ENCODE data around the gene CHST11.
"Not testable (repeated sequence)": the region's sequence is repeated elsewhere in the genome, so short reads cannot be mapped to it uniquely, and the experiment has no call there.

CHST11 gene

DNA sequence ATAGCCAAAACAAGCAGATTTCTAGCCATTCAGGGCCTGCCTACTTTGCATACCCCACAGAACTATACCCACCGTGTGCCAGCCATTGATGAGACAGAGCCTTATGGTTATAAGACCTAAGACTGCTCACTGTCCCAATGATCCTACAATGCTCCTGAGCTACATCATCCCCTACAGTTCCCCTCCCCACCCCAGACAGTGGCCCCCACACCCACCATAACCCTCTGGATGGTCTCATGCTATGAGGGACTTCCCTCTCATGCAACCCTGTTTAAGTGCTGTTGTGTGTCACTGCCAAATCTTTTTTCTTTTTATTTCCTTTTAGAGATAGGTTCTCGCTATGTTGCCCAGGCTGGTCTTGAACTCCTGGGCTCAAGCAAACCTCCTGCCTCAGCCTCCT lies 75.9 kb downstream of the CHST11 start:
- DNase-seq: no peak

DNA sequence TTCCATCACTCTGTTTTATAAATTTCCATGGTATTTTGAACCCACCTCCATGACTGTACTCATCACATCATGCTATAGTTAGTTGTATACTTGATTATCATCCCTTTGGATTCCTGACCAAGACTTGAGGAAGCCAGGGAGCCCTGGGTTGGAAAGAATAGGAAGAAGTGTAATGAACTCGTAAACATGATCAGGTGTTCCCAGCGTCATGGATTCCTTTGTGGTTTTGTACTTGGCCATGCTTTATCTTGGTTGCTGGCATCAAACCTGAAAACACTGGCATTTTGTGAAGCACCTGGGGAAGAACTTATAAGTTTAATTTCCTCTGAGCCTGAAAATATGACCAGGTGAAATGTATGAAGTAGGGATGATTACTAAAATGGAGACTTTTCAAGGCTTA lies 76.4 kb downstream of the CHST11 start:
- DNase-seq: no peak

DNA sequence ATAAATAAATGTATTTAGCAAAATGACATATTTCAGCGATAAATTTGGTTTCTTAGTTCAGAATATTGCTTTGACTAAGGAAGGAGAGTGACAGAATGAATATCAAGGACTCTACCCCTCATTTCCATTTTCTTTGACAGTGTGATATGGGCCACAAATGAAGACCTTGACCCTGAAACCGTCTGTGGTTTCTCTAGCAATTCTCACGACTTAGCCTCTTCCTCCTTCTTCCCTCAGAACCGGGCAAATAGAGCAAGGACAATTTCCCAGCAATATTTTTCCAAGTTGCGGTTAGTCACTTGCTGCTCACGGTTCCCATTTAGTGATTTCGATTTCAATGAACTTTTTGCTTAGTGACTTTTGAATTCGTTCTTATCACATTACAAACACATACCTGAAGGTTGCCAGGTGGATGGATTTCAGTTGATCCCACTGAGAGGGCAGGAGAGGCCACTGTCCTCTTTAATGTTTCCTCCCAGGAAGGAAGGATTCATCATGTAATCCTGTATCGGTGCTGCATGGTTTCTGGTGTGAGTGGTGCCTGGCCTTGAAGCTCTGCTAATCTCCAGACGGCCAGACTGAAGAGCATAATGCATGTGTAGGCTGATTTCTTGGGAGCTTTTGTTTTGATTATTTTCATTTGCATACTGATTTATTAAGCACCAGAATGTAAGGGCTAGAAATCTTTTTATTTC lies 77.6 kb downstream of the CHST11 start:
- DNase-seq: no peak

DNA sequence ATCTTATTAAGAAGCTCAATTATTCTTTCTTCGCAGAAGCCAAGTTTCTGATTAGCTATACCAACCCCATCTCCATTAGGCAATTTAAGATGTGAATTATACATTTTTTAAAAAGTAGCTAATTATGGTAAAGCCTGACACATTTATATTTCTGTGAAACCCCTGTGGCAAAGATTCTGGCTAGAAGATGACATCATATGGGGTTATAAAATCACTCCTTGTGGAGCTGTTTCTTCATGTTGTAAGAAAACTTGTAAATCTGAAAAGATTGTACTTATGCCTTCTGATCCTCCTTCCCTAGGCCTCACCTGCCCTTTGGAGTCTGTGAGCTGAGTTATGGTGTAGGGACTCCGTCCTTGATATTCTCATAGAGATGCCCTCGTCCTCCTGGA lies 78.1 kb downstream of the CHST11 start:
- DNase-seq: no peak

DNA sequence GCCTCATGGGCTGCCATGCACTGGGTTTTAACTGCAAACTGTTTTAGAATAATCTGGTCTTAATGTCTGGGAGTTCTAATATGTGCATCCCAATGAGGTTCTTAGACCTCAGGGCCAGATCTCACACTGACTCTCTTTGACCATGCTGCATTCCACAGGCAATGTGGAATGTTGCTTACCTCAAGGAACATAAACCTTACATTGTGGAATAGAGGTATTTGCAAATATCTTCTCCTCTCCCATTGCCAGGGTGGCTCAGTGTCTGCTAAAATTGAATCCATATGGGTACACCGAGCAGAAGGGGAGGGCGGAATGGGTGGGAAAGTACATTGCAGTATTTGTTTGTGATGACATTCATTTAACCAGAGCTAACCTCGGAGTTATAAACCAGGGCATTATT lies 78.6 kb downstream of the CHST11 start:
- DNase-seq: no peak

DNA sequence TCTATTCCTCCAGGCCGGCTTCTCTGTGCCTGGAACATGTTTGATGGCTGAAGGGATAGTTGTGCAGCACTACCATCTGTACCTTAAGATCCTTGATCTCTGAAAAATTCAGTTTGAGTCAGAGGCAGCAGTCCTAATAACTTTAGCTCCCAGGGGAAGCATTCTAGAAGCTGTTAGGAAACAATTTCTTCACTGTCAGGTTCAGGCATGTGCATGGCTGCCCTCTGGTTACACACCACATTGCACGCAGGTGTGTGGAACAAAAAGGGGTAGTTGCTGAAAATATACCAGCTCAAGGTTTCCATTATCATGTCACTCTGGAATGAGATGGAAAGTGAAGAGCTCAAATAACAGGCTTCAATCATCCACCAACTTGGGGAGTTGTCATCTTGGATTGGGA lies 80.1 kb downstream of the CHST11 start:
- DNase-seq: no peak

DNA sequence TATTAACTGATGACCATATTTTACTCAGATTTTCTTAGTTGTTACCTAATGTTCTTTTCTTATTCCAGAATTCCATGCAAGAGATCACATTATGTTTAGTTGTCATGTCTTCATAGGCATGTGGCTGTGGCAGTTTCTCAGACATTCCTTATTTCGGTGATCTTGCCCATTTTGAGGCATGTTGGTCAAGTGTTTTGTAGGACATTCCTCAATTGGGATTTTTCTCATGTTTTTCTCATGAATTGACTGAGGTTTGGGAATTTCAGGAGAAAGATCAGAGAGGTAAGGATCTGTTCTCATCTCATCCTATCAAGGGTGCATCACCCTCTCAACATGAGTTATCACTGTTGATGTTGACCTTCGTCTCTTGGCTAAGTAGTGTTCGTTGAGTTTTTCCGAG lies 81.3 kb downstream of the CHST11 start:
- no peak for DNase-seq

DNA sequence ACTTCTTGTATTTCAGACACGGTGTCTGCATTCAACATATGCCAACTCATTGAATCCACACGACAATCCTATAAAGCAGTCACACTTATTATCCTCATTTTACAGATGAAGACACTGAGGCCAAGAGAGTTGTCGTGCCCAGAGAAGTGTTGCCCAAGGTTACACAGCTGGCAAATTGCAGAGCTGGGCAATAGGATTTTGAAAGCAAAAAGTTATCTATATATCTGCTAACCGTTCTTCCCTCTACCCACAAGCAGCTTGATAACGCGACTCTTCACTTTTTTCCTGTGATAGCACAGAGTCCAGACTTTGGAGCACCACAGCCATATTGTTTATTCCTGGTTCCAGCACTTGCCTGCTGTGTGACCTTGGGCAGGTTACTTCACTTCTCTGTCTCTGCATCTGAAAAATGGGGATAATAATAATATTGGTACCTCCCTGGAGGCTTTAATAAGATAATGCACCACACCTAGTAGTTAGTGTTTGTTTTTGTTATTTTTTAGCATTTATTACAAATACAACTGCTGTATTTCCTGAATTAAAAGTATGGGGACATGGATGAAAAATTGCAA lies 82.2 kb downstream of the CHST11 start:
- DNase-seq: no peak

DNA sequence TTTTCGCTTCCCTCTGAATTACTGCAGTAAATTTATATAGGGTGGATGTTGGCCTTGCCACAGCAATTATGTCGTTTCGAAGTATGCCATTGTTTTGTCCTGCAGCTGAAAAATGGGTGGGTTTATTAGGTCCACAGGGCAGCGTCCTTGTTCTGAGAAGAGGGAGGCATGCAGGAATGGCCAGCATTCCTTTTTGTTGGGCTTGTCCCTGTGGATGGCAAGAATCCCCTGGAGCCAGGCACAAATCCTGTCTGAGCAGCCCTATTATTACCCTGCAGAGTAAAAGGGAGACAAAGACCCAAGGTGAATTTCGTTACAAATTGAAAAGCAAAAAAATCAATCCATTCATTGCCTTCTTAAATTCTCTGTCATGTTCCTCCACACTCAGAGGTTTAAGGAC lies 88.1 kb downstream of the CHST11 start:
- no peak for DNase-seq

DNA sequence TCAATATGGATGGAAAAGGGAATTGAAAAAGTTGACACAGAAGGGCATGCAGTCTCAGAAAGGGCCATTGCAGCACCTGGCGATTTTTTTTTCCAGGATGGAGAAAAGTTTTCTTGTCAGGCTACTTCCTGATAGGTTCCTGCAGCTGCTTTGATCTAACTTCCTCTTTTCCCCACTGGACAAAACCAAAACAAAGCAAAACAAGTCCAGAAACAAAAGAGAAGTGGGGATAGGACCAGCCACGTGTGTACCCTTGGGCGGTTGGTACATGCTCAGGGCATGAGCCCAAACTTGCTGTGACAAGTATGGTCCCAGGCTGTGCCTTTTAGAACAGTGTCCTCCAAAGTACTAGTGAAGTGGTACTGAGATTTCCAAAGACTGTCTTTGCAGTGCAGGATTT lies 89.8 kb downstream of the CHST11 start:
- DNase-seq: no peak

DNA sequence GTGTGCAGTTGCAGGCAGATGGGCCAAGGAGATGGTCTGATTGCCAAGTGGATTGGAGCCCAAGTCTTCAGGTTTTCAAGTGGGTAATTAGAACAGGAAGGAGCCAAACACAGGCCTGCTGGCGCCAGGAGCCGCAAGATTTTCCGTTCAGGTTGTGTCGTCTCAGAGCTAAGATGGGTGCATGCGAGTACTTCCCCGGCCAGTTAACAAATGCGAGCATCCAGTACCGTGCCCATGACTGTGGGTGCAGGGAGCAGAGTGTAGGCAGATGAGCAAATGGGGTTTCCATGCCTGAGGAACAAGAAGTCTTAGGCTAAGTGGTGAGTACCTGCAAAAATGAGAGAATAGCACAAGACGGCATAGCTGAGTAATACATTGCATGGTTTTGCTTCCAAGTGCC lies 90.5 kb downstream of the CHST11 start:
- no peak for DNase-seq

DNA sequence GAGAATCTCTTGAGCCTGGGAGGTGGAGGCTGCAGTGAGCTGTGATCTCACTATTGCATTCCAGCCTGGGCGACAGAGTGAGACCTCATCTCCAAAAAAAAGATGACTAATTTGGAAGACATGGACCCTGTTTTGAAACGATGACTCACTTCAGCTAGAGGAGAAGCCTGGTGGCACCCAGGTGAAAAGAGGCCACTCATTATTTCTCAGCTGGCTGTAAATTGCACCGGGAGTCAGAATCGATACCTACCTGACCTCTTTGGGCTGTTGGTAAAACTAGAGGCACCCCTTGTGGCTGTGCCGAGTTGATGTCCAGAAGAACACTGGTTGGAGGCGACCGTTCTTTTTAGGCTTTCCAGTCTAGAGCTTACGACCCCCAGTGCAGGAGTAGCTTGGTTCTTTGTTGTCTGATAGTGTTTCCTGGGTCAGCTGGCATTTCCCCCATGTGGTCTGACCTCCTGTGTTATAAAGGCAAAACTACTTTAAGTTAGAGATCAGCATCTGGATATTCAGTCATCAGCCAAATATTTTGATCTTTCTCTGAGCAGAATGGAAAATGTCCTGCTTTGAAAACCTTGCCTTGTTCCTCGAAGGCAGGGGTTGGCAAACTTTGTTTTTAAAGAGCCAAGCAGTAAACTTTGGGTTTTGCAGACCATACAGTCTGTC lies 93.2 kb downstream of the CHST11 start:
- DNase-seq: no peak

DNA sequence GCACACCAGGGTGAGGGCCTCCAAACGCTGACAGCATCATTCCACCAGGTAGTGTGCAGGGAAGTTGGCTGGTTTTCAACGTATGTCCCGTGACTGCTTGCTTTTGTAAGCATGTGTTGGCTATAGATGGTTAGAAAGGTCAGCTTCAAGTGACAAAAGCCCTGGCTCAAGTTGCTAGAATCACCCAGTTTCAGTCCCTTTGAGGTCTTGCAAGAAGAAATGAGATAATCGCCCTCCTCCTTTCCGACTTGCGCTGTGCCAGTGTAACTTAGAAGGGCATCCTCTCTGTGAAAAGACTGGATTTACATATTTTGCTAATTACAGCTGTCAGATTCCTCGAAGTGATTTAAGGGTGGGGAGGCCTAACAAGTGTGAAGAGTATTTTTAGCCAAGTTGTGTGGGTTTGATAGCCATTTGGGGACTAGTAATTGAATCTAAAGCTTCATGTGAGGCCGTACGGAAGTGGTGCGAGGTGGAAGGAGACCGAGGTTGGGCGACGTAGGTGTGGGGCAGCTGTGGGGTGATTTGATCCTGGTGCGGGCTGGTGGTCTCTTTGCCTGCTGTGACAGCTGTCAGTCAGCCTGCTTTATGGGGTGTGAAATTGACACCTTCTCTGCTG lies 94.7 kb downstream of the CHST11 start:
- no peak for DNase-seq

DNA sequence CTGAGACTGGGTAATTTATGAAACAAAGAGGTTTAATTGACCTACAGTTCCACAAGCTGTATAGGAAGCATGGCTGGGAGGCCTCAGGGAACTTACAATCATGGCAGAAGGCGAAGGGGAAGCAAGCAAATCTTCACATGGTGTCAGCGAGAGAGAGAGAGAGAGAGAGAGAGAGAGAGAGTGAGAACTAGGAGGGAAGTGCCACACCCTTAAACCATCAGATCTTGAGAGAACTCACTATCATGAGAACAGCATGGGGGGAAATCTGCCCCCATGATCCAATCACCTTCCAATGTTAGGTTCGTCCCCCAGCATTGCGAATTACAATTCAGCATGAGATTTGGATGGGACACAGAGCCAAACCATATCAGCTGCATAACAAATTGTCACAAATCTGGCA lies 96.7 kb downstream of the CHST11 start:
- DNase-seq: no peak

DNA sequence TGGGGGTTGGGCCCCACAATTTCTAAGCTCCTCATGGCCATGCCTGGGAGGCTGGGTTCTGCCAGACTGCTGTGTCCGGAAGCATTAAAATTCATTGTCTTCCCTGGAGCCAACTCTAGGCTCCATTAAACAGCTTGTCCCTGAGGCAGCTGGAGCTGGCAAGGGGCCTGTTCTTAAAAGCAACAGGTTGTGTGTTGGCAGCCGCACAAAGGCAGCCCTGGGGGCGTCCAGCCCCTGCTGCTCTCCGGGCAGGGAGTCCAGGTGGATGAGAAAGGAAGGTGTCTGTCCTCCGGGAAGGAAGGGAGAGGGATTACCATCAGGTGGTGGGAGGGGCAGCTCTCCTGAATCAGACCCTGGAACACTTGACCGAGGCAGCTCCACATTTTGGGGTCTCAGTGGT lies 98.9 kb downstream of the CHST11 start:
- DNase-seq: no peak

DNA sequence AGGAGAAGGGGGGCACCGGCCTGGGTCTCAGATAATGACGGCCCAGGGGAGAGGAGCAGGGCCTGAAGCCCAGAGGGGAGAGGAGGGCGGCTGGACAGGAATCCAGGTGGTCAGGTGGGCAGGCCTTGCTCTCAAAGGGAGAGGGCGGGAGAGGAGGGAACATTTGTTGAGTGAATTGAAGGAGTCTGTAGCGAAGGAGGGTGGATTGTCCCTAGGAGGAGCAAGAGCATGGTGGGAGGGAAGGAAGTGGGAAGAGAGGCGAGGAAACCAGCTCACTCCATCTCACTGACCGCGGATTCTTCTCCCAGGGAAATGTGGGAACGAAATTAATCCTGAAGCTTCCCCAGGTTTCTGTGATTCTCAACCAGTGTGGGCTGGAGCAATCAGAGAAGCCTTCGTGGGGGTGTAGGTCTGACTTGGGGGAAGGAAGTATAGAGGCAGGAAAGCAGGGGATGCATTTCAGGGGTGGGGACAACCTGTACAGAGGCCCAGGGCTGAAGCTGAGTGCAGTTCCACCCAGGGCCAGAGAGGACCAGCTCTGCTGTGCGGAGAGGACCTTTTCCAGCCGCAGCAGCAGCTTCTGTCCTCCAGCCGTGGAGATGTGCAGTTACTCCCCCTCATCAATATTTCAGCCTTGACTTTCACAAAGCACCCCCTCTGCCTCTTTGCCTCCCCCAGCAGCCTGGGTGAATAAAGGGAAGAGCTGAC lies 100.9 kb downstream of the CHST11 start:
- no peak for DNase-seq

DNA sequence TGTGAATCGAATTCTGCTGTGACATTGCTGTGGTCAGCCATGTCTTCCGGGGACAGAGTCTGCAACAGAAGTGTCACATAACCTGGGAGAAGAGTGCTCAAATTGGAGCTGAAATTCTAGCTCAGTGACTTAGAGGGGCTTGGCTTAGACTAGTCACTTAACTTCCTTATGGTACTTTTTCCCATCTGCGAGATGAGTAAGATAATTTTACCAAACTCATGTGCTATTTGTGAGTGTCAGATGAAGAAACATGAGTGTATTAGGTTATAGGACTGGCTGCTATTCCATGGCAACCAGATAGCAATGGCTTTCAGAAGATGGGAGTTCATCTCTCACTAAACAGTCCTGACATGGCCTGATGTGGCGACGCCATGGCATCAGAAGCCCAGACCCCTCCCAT lies 104.1 kb downstream of the CHST11 start:
- DNase-seq: no peak

DNA sequence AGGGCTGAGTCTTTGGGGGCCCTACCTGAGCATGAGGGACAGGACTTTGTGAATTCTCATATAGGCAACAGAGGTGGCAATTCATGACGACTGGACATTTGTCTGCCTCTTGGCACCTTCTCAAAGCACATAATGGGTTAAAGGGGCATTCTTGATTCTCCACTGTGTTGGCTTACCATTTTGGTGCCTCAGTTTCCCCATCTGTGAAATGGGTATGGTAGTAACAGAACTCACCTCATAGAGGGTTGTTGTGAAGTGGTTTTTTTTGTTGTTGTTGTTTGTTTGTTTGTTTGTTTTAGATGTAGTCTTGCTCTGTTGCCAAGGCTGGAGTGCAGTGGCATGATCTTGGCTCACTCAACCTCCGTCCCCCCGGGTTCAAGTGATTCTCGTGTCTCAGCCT lies 106.0 kb downstream of the CHST11 start:
- DNase-seq: no peak

DNA sequence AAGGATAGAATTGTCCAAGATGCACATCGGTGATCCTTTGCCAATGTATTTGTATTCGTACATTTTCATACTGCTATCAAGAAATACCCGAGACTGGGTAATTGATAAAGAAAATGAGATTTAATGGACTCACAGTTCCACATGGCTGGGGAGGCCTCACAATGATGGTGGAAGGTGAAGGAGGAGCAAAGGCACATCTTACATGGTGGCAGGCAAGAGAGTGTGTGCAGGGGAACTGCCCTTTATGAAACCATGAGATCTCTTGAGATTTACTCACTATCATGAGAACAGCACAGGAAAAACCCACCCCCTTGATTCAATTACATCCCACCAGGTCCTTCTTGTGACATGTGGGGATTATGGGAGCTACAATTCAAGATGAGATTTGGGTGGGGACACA lies 107.9 kb downstream of the CHST11 start:
- DNase-seq: not testable (repeated sequence)

DNA sequence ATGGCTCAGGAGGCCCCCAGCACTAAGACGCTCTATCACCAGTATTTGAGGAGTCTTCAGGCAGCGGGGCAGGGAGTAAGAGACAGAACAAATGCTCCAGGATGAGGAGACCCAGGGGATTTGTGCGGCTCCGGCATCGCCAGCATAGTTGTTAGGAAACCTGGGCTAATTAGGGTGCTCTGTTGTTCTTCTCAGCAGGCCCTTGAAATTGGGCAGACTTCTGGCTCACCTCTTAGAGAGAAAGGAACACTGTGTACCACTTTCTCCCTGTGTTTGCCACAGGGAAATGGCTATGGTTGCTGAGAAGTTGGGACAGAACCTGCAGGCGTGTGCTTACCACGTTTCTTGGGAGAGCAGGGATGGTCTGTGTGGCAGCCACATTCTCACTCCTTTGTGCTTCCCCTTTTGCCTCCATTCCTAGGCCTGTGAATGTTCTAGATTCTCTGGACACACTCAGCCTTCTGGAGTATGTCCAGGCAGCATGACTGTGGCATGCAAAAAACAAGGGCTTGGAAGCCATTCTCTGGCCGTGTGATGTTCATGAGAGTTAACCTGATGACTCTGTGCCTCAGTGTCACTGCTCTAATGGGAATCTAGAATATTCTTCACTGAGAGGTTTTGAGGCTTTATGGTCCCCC lies 109.0 kb downstream of the CHST11 start:
- no peak for DNase-seq

DNA sequence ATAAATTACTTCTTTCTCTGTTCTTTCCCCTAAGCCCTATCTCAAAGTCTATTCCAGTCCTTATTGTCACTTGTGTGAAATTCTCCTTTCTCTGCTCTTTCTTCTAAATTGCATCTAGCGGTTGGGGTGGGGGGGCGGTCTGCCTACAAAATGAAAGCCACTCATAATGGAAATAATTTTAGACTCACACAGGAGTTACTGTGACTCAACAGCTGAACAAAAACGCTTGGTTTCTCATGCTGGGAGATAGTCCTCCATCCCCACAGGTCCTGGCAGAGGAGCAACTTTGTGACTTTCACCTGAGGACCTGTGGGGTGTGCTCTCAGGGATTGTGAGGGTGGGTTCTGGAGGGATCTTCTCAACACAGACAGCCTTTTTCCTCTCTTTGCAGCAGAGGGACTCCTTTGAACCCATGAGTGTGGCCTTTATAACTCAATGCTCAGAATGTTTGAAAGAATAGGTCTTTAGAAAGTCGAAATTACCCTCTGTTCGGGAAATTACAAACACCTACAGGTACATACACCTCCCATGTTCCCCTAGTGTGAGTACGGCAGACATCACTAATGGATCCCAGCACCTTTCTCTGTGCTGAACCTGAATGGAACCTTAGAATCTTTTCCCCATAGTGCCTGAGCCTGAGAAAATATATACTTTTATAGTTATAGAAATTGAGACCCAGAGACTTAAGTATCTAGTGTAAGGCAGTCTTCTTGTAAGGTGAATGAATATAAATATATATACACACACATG lies 109.7 kb downstream of the CHST11 start:
- no peak for DNase-seq

DNA sequence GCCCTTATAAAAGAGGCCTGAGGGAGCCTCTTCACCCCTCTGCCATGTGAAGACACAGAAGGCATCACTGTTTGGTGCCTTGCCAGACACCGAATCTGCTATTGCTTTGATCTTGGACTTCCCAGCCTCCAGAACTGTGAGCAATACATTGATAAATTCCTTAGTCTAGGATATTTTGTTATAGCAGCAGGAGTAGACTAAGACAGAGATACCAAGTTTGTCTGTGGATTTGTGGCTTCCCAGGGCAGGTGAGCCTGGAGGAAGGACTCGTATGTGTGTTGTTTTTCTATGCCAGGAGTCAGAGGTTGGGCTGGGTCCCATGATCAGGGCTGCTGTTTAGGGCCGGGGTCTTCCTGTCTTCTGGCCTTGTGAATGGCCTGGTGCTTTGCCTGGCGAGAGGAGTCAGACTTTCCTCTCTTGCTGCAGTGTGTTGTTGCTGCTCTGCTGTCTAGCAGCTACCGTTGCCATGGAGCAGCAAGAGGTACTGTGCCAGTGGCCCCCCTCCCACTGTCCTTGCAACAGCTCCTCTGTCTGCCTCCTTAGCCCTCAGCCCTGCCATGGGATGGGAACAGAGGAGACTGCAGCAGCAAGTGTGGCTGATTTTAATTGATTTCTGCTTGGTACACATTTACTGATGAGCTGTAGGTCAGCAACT lies 111.2 kb downstream of the CHST11 start:
- DNase-seq: no peak

All from NCI-H510A treated with DMSO at 0.1 percent for 48 hours (cell line).